Fibroblast of villous mesenchyme (primary cell): ENCODE results near the gene TBC1D30. TPM values are rescaled to one million over a fixed set of nuclear protein-coding genes. Genes with fewer than 3 reads are reported as not detected.

Experiments
- DNase-seq: peaks from one replicate; pipeline ENCODE4 v3.0.0-alpha.2; 2010; ENCODE audit warnings: low read depth
- H3K4me3 ChIP-seq: 2 replicates; pipeline ENCODE4 v1.5.1; 2011; ENCODE audit warnings: low read depth, mild to moderate bottlenecking, low read length
- total RNA-seq: library from RNA; depleted of rRNA; stranded (reverse); fragments of >200 nt; gene quantifications from 2 replicates; pipeline ENCODE4 v1.2.3, GENCODE V29; 2012
- TF ChIP-seq, protein P1 (sequence below): IDR thresholded peaks from 2 replicates; pipeline ENCODE4 v1.5.1; 2012; ENCODE audit warnings: low read depth, mild to moderate bottlenecking, low read length; ENCODE audit not compliant: insufficient read depth

Gene TBC1D30
- total RNA-seq, 1 donor, result under 0.01 TPM

DNA sequence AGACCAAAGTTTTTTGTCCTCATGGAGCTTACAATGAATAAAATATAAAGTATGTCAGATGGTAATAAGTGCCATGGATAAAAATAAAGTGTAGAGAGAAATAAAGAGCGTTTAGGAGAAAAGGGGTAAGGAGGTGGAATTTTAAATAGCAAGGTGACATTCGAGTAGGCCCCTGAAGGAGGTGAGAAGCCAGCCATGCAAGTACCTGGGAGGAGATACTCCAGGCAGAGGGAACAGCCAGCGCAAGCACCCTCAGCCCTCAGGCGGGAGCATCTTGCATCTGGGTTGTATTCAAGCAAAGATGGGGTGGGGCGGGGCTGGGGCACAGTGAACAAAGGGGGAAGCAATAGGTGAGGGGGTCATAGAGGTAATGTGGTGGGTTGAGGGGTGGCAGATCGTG lies 4.3 kb downstream of the TBC1D30 start:
- DNase-seq, result no peak

DNA sequence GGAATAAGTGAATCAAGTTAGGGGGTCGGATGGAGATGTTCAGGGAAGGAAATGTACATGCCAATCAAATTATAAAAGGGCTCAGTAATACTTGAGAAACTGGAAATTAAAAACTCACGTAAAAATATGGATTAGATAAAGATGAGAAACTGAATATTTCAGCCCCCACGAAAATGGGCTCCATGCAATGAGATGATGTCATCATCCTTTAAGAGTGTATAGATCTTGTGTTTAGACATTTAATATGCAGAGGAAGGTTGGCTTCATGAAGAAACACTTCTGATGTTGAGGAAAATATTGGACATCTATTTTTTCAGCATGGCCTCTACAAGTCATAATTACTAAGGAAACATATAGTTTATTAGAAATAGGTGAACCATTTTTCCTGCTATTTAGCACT lies 9.5 kb downstream of the TBC1D30 start:
- no peak for DNase-seq
- no peak overlapping the region for H3K4me3 ChIP-seq
- TF ChIP-seq, protein P1, sequence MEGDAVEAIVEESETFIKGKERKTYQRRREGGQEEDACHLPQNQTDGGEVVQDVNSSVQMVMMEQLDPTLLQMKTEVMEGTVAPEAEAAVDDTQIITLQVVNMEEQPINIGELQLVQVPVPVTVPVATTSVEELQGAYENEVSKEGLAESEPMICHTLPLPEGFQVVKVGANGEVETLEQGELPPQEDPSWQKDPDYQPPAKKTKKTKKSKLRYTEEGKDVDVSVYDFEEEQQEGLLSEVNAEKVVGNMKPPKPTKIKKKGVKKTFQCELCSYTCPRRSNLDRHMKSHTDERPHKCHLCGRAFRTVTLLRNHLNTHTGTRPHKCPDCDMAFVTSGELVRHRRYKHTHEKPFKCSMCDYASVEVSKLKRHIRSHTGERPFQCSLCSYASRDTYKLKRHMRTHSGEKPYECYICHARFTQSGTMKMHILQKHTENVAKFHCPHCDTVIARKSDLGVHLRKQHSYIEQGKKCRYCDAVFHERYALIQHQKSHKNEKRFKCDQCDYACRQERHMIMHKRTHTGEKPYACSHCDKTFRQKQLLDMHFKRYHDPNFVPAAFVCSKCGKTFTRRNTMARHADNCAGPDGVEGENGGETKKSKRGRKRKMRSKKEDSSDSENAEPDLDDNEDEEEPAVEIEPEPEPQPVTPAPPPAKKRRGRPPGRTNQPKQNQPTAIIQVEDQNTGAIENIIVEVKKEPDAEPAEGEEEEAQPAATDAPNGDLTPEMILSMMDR, result no peak

More for the DNA sequence above, 4.3 kb downstream of the TBC1D30 start:
- TF ChIP-seq, protein P1, result no peak
- H3K4me3 ChIP-seq, result no peak overlapping the region

DNA sequence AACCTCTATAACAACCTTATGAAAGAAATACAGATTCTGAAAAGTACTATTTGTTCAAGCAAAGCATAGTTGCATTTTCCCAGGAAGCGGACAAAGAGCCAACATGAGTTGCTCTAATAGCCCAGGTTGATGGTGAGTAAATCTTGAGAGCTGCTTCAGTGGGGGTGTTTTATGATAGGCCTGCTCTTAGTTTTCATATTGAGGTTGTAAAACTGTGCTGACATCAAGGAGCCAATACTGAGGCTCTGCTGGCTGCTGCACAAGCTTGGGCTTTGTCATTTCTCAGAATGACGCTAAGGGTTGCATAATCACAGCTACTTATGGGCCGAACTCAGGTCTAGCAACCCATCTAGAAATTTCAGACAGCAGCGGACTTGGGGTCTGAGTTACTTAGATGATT lies 11.5 kb downstream of the TBC1D30 start:
- TF ChIP-seq, protein P1, result no peak
- no peak for DNase-seq
- no peak overlapping the region for H3K4me3 ChIP-seq

DNA sequence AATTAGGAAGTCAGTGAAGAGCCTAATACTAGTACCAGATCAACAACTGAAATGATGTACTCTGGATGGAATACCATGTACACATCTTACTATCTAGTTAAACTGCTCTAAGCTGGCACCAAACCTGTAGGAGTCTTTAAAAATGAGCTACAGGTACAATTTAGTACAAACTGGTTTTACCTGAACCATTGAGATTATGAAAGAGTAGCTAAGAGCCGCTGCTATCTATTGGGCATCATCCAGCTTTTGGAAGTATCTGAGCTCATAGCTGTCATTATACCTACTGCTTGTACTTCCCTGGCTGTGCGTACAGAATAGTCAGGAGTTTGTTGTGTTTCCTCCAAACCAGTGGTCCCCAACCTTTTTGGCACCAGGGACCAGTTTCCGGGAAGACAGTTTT lies 12.4 kb downstream of the TBC1D30 start:
- TF ChIP-seq, protein P1, result no peak
- DNase-seq, result no peak

DNA sequence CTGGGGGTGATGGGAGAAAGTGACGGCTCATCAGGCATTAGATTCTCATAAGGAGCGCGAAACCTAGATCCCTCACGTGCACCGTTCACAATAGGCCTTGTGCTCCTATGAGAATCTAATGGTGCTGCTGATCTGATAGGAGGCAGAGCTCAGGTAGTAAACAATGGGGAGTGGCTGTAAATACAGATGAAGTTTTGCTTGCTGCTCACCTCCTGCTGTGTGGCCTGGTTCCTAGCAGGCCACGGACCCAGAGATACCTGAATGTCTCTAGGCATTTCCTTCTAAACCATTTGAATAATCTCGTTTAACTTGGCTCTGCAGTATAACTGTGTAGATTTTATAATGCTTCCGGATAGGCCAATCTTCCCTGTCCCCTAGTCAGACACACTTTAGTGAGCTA lies 13.0 kb downstream of the TBC1D30 start:
- DNase-seq, result no peak
- TF ChIP-seq, protein P1, result no peak
- no peak overlapping the region for H3K4me3 ChIP-seq

More for the DNA sequence above, 12.4 kb downstream of the TBC1D30 start:
- H3K4me3 ChIP-seq, result no peak overlapping the region

DNA sequence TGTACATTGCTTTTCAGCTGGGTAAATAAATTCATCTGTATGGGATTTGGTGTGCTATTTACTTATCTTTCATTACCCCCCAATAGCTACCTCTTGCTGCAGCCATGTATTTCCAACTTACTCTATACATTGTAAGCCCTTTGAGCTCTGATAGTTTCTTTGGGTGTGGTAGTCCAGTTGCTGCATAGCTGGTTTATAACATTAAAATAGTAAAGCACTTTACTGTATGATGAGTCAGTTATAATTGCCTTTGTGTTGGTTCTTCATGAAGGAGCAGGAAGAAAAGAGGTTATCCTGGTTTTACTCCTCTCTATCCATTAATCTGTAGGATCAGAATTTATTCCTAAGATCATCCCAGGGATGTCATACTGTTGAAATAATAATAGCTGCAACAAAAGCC lies 15.7 kb downstream of the TBC1D30 start:
- TF ChIP-seq, protein P1, result no peak
- no peak for DNase-seq

More for the DNA sequence above, 15.7 kb downstream of the TBC1D30 start:
- H3K4me3 ChIP-seq, result no peak overlapping the region
